SK-N-SH (cell line): ENCODE measurements around the gene WDR7.
A peak's percentile ranks its signal among the peaks of the same experiment; 100 is the strongest.

Experiments used
- CTCF ChIP-seq: fragments of 200-600 bp; sonication (generic); IDR thresholded peaks from 2 replicates; pipeline ENCODE4 v1.6.1; 2017; ENCODE audit warnings: antibody characterized with exemption, mild to moderate bottlenecking, moderate library complexity
- FOXJ3 ChIP-seq: sonication (generic); formaldehyde crosslinking; IDR thresholded peaks from 2 replicates; pipeline ENCODE4 v1.5.1; 2020; ENCODE audit warnings: mild to moderate bottlenecking, missing genetic modification reagents
- MAX ChIP-seq: IDR thresholded peaks from 2 replicates; pipeline ENCODE4 v1.4.0; 2012; ENCODE audit warnings: low read depth
- RAD21 ChIP-seq: IDR thresholded peaks from 2 replicates; pipeline ENCODE4 v1.6.1; 2012; ENCODE audit warnings: mild to moderate bottlenecking, low read length
- REST ChIP-seq: IDR thresholded peaks from 2 replicates; pipeline ENCODE4 v1.6.1; 2012; ENCODE audit warnings: mild to moderate bottlenecking, low read depth, low read length, moderate library complexity
- SIN3A ChIP-seq: IDR thresholded peaks from 2 replicates; pipeline ENCODE4 v1.6.1; 2012; ENCODE audit warnings: low read depth, mild to moderate bottlenecking, low read length, moderate library complexity, borderline replicate concordance
- SMC3 ChIP-seq: IDR thresholded peaks from 2 replicates; pipeline ENCODE4 v1.6.1; 2012; ENCODE audit warnings: low read depth, low read length, improper control_type of control experiment
- TAF1 ChIP-seq: IDR thresholded peaks from 2 replicates; pipeline ENCODE4 v1.6.1; 2012; ENCODE audit warnings: low read depth, mild to moderate bottlenecking, low read length, moderate library complexity, borderline replicate concordance
- TCF12 ChIP-seq: IDR thresholded peaks from 2 replicates; pipeline ENCODE4 v1.4.0; 2012
- USF2 ChIP-seq: fragments of 150-350 bp; IDR thresholded peaks from 2 replicates; pipeline ENCODE4 v1.6.1; 2017; ENCODE audit warnings: antibody characterized with exemption, low read length, low read depth, borderline replicate concordance
- ZBTB33 ChIP-seq: IDR thresholded peaks from 2 replicates; pipeline ENCODE4 v1.4.0; 2012; ENCODE audit warnings: low read depth, borderline replicate concordance

GRCh38 chr18:56650944-56651770 is at the start of gene WDR7:
- TF ChIP-seq TCF12 = no peak
- TF ChIP-seq SIN3A = peak; percentile 63; the same call in 1 of the 2 replicates
- TF ChIP-seq CTCF = 0 out of 2 replicates have a peak, but pooled peaks have one; percentile 16
- TF ChIP-seq MAX = peak; percentile 51; the same call in 1 of the 2 replicates
- no peak for TF ChIP-seq RAD21
- no peak for TF ChIP-seq REST
- TF ChIP-seq USF2 = no peak; the same call in 1 of the 2 replicates
- TF ChIP-seq FOXJ3 (CRISPR knock-in tag) = no peak
- peak; percentile 55 for TF ChIP-seq TAF1
- TF ChIP-seq ZBTB33 = peak; percentile 76; the same call in 1 of the 2 replicates
- TF ChIP-seq SMC3 = no peak
